H9 (cell line): ENCODE data around the gene RORB. TPM values are rescaled to one million over a fixed set of nuclear protein-coding genes. Genes with fewer than 3 reads are reported as not detected.

Experiments
- DNase-seq: peaks from one replicate; pipeline ENCODE4 v3.0.0-alpha.2; 2017
- H2AFZ ChIP-seq: one replicate; pipeline ENCODE4 v1.6.1; 2013; ENCODE audit warnings: mild to moderate bottlenecking, low read length, control low read depth, moderate library complexity
- H2AK5ac ChIP-seq: 2 replicates; pipeline ENCODE4 v1.6.1; 2013; ENCODE audit warnings: low read length, control low read depth, mixed read lengths; ENCODE audit not compliant: insufficient read length
- H2BK120ac ChIP-seq: one replicate; pipeline ENCODE4 v1.6.1; 2013; ENCODE audit warnings: low read depth, mild to moderate bottlenecking, low read length, control low read depth, inconsistent platforms; ENCODE audit not compliant: poor library complexity, severe bottlenecking
- H2BK12ac ChIP-seq: 2 replicates; pipeline ENCODE4 v1.6.1; 2013; ENCODE audit warnings: low read length, control low read depth, mixed read lengths, low read depth; ENCODE audit not compliant: insufficient read length
- H2BK15ac ChIP-seq: 2 replicates; pipeline ENCODE4 v1.6.1; 2013; ENCODE audit warnings: low read depth, low read length, control low read depth
- H2BK20ac ChIP-seq: one replicate; pipeline ENCODE4 v1.6.1; 2013; ENCODE audit warnings: low read depth, mild to moderate bottlenecking, low read length, control low read depth, inconsistent platforms; ENCODE audit not compliant: poor library complexity, severe bottlenecking
- H2BK5ac ChIP-seq: 2 replicates; pipeline ENCODE4 v1.6.1; 2013; ENCODE audit warnings: low read length, control low read depth, mixed read lengths; ENCODE audit not compliant: insufficient read length
- H3K14ac ChIP-seq: 2 replicates; pipeline ENCODE4 v1.6.1; 2013; ENCODE audit warnings: low read length, control low read depth; ENCODE audit not compliant: insufficient read depth
- H3K18ac ChIP-seq: 2 replicates; pipeline ENCODE4 v1.6.1; 2013; ENCODE audit warnings: low read depth, mild to moderate bottlenecking, mixed read lengths, low read length, control low read depth; ENCODE audit not compliant: insufficient read length
- H3K23ac ChIP-seq: 2 replicates; pipeline ENCODE4 v1.6.1; 2013; ENCODE audit warnings: low read length, control low read depth, mixed read lengths, low read depth; ENCODE audit not compliant: insufficient read length
- H3K23me2 ChIP-seq: 2 replicates; pipeline ENCODE4 v1.6.1; 2013; ENCODE audit warnings: low read depth, mild to moderate bottlenecking, mixed read lengths, low read length, control low read depth; ENCODE audit not compliant: insufficient read length, poor library complexity, severe bottlenecking
- H3K27ac ChIP-seq: 2 replicates; pipeline ENCODE4 v1.5.1; 2013; ENCODE audit warnings: low read length, control low read depth, mixed read lengths, low read depth; ENCODE audit not compliant: insufficient read length
- H3K27me3 ChIP-seq: 2 replicates; pipeline ENCODE4 v1.6.1; 2013; ENCODE audit warnings: low read length, control low read depth, inconsistent platforms; ENCODE audit not compliant: insufficient read depth
- H3K4ac ChIP-seq: 2 replicates; pipeline ENCODE4 v1.6.1; 2013; ENCODE audit warnings: low read depth, mild to moderate bottlenecking, control low read depth, inconsistent platforms, low read length, moderate library complexity
- H3K4me1 ChIP-seq: 2 replicates; pipeline ENCODE4 v1.6.1; 2013; ENCODE audit warnings: low read length, control low read depth, inconsistent platforms; ENCODE audit not compliant: insufficient read depth
- H3K4me2 ChIP-seq: 2 replicates; pipeline ENCODE4 v1.6.1; 2013; ENCODE audit warnings: low read length, control low read depth, mixed read lengths; ENCODE audit not compliant: insufficient read length, insufficient read depth
- H3K56ac ChIP-seq: 2 replicates; pipeline ENCODE4 v1.6.1; 2013; ENCODE audit warnings: low read depth, mild to moderate bottlenecking, mixed read lengths, low read length, control low read depth; ENCODE audit not compliant: insufficient read length
- H3K79me1 ChIP-seq: 2 replicates; pipeline ENCODE4 v1.6.1; 2013; ENCODE audit warnings: low read depth, mild to moderate bottlenecking, moderate library complexity, low read length, control low read depth, inconsistent platforms; ENCODE audit not compliant: insufficient read depth, poor library complexity, severe bottlenecking
- H3K79me2 ChIP-seq: 2 replicates; pipeline ENCODE4 v1.6.1; 2013; ENCODE audit warnings: low read length, control low read depth, inconsistent platforms; ENCODE audit not compliant: insufficient read depth
- H3K9ac ChIP-seq: 2 replicates; pipeline ENCODE4 v1.6.1; 2013; ENCODE audit warnings: low read length, control low read depth, mixed read lengths; ENCODE audit not compliant: insufficient read length; ENCODE audit errors: extremely low read depth
- H3K9me3 ChIP-seq: one replicate; pipeline ENCODE4 v1.6.1; 2013; ENCODE audit warnings: low read depth, low read length, inconsistent platforms; ENCODE audit not compliant: control insufficient read depth
- H3T11ph ChIP-seq: one replicate; pipeline ENCODE4 v1.6.1; 2013; ENCODE audit warnings: mild to moderate bottlenecking, low read length, control low read depth, inconsistent platforms
- H4K20me1 ChIP-seq: one replicate; pipeline ENCODE4 v1.6.1; 2013; ENCODE audit not compliant: control insufficient read depth, insufficient read length, insufficient read depth
- H4K5ac ChIP-seq: 2 replicates; pipeline ENCODE4 v1.6.1; 2013; ENCODE audit warnings: low read depth, mild to moderate bottlenecking, mixed read lengths, low read length, control low read depth; ENCODE audit not compliant: insufficient read length
- H4K8ac ChIP-seq: replicated peaks from 2 replicates; pipeline ENCODE4 v1.6.1; 2013; ENCODE audit warnings: low read length, control low read depth, mixed read lengths, low read depth; ENCODE audit not compliant: insufficient read length
- H4K91ac ChIP-seq: 2 replicates; pipeline ENCODE4 v1.6.1; 2013; ENCODE audit warnings: low read depth, mild to moderate bottlenecking, moderate library complexity, mixed read lengths, low read length, control low read depth; ENCODE audit not compliant: insufficient read length
- H3K27ac Mint-ChIP-seq, 3 experiments: 2 replicates in 2 of 3; 3 replicates in 1 of 3; pipeline ENCODE4 v1.8.0; 2020 to 2021; ENCODE audit warnings: mixed read lengths in 3 of 3, mild to moderate bottlenecking in 1 of 3, moderate library complexity in 1 of 3
- H3K27me3 Mint-ChIP-seq: 2 replicates; pipeline ENCODE4 v1.8.0; 2021; ENCODE audit warnings: low read depth, mild to moderate bottlenecking, moderate library complexity, mixed read lengths
- H3K36me3 Mint-ChIP-seq, 3 experiments: 2 replicates in 2 of 3; 3 replicates in 1 of 3; pipeline ENCODE4 v1.8.0; 2020 to 2021; ENCODE audit warnings: low read depth in 3 of 3, mixed read lengths in 3 of 3; ENCODE audit not compliant: insufficient read depth in 1 of 3
- H3K4me1 Mint-ChIP-seq, 2 experiments: 2 replicates each; pipeline ENCODE4 v1.8.0; 2020; ENCODE audit warnings: mixed read lengths in 2 of 2
- H3K4me3 Mint-ChIP-seq, 2 experiments: 2 replicates in 1 of 2; 3 replicates in 1 of 2; pipeline ENCODE4 v1.8.0; 2020 to 2021; ENCODE audit warnings: mild to moderate bottlenecking in 2 of 2, mixed read lengths in 2 of 2, moderate library complexity in 1 of 2
- H3K9me3 Mint-ChIP-seq, 2 experiments: 2 replicates in 1 of 2; 3 replicates in 1 of 2; pipeline ENCODE4 v1.8.0; 2020; ENCODE audit warnings: mild to moderate bottlenecking in 2 of 2, mixed read lengths in 2 of 2, moderate library complexity in 1 of 2
- WGBS: extraction: QIAGEN DNeasy Blood & Tissue Kit; methylation state at CpG from one replicate; pipeline ENCODE4 v1.1.7; 2013; ENCODE audit warnings: missing lambda C conversion rate, low lambda C conversion rate, mixed read lengths; ENCODE audit not compliant: insufficient read length; ENCODE audit errors: extremely low coverage; 5-methylcytosine and 5-hydroxymethylcytosine counted together
- total RNA-seq: library from RNA; stranded (reverse); gene quantifications from 2 replicates; pipeline ENCODE4 v1.2.1, GENCODE V29; 2021
- TF ChIP-seq, protein P1 (sequence below): fragments of 200-600 bp; sonication (generic); conservative IDR thresholded peaks from 3 replicates; pipeline ENCODE4 v1.8.0; 2021; ENCODE audit warnings: antibody characterized with exemption, mild to moderate bottlenecking

Gene RORB
- total RNA-seq, 1 experiment from 2014 or later: 0.31 TPM

DNA sequence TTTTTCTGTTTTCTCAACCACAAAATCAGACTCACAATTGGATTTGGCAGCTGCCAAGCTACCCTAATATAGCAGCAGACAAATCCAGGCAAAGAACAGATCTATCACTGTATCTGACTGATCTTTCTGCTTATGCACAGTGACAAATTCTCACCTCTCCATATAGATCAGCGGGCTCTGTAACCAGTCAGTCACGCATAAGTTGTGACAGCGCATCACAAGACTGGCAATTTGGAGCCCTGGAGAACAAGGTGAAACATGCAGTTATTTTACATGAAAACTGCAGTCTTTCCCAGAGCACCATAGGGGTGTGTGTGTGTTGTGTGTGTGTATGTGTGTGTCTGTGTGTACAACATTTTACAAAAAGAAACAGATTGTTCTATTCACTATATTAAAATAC, 37.7 kb downstream of the RORB start:
- Histone ChIP-seq H3K14ac (no peak overlapping the region), H2AFZ (no peak overlapping the region), H2BK12ac (no peak overlapping the region), H3K18ac (no peak overlapping the region), H4K5ac (no peak overlapping the region), H2BK5ac (no peak overlapping the region), H4K91ac (no peak overlapping the region), H3K4me2 (no peak overlapping the region), H2AK5ac (no peak overlapping the region), H3K23ac (no peak overlapping the region), H3K4me1 (no peaks in the 10 kb centered on the region; the same call in 1 of the 2 replicates), H3K9ac (no peak overlapping the region), H3K27ac (no peak overlapping the region), H3K79me1 (no peaks in the 10 kb centered on the region), H2BK20ac (no peak overlapping the region), H3K79me2 (no peaks in the 10 kb centered on the region), H3K23me2 (no peaks in the 10 kb centered on the region), H3K4ac (no peak overlapping the region), H3K56ac (no peak overlapping the region), H3K9me3 (no peaks in the 10 kb centered on the region), H2BK15ac (no peak overlapping the region), H3K27me3 (no peaks in the 10 kb centered on the region), H3T11ph (no peak overlapping the region), H4K20me1 (no peaks in the 10 kb centered on the region), H4K8ac (no peak overlapping the region), H2BK120ac (no peak overlapping the region)
- Mint-ChIP-seq H3K36me3 (no peaks in the 10 kb centered on the region), H3K4me1 (no peaks in the 10 kb centered on the region), H3K4me3 (no peak overlapping the region), H3K27me3 (no peaks in the 10 kb centered on the region), H3K27ac (no peak overlapping the region; a peak in 1 of 7 replicates), H3K9me3 (no peaks in the 10 kb centered on the region)
- DNase-seq: no peak
- no CpG with 5 or more reads among the region's 3 CpGs for WGBS
- TF ChIP-seq, protein P1, sequence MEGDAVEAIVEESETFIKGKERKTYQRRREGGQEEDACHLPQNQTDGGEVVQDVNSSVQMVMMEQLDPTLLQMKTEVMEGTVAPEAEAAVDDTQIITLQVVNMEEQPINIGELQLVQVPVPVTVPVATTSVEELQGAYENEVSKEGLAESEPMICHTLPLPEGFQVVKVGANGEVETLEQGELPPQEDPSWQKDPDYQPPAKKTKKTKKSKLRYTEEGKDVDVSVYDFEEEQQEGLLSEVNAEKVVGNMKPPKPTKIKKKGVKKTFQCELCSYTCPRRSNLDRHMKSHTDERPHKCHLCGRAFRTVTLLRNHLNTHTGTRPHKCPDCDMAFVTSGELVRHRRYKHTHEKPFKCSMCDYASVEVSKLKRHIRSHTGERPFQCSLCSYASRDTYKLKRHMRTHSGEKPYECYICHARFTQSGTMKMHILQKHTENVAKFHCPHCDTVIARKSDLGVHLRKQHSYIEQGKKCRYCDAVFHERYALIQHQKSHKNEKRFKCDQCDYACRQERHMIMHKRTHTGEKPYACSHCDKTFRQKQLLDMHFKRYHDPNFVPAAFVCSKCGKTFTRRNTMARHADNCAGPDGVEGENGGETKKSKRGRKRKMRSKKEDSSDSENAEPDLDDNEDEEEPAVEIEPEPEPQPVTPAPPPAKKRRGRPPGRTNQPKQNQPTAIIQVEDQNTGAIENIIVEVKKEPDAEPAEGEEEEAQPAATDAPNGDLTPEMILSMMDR: no peak
